ENCODE results near the gene NUAK1. TPM values are rescaled to one million over a fixed set of nuclear protein-coding genes. Genes with fewer than 3 reads are reported as not detected.

NUAK1 gene
- total RNA-seq, 1 experiment from 2014 or later: 14.3 TPM

GRCh38 chr12:106013941-106014340 is 124.8 kb downstream of the NUAK1 start:
- Mint-ChIP-seq H3K36me3 (ENCODE audit: insufficient read depth, unreplicated experiment) (no peaks in the 10 kb centered on the region), H3K27me3 (ENCODE audit: unreplicated experiment) (no peaks in the 10 kb centered on the region), H3K4me3 (ENCODE audit: low read depth, unreplicated experiment) (no peak overlapping the region), H3K4me1 (ENCODE audit: low read depth, unreplicated experiment) (no peaks in the 10 kb centered on the region), H3K9me3 (ENCODE audit: low read depth, unreplicated experiment) (peaks cover 2% of the 10 kb centered on the region), H3K27ac (ENCODE audit: unreplicated experiment) (no peak overlapping the region)
- no peak for DNase-seq
- BruUV-seq (replicated peaks): no TSS peak
- CTCF ChIA-PET: no interaction called here
- intact Hi-C loops (cut with micrococcal nuclease; ENCODE audit: unreplicated experiment): no loop called here
- TF ChIP-seq CTCF (IDR thresholded peaks at IDR 0.05; ENCODE audit: unreplicated experiment): no peak

Other genes with a start within 250 kb of the NUAK1 start
- 91.9 and 108 TPM in 2 replicates for gene CKAP4, start 109.1 kb upstream of the NUAK1 start, total RNA-seq (2022)
- gene TCP11L2, start 163.8 kb upstream of the NUAK1 start, total RNA-seq (2022): 30.7 and 37.7 TPM in 2 replicates
- 13.6 and 13.9 TPM in 2 replicates for gene POLR3B, start 218.8 kb upstream of the NUAK1 start, total RNA-seq (2022)

Measured in Calu3 (cell line).